Measurements from ENCODE around the gene ARAP1. TPM values are rescaled to one million over a fixed set of nuclear protein-coding genes. Genes with fewer than 3 reads are reported as not detected.

ARAP1 gene
- total and polyA plus RNA-seq, 2 donors (not counting 1 experiment from before 2014, with no cell fraction given) = 41.8 to 113 TPM

- Histone ChIP-seq H3K4me3 (replicated peaks in 1 of 4; ENCODE audit: control extremely low read depth in 1 of 4, insufficient read depth in 1 of 4, low read depth in 3 of 4, low read length in 4 of 4) (no peak overlapping the region), H2AFZ (ENCODE audit: low read length) (no peak overlapping the region), H3K4me2 (ENCODE audit: extremely low read depth, insufficient read depth, low read length) (no peak overlapping the region), H3K27ac (ENCODE audit: insufficient read depth, low read length) (no peak overlapping the region), H3K9ac (ENCODE audit: insufficient read depth, low read length) (no peak overlapping the region), H3K36me3 (ENCODE audit: control insufficient read depth, insufficient read depth, low read length) (peaks cover 31% of the 10 kb centered on the region), H3K27me3 (ENCODE audit: control insufficient read depth, insufficient read depth, low read length) (no peaks in the 10 kb centered on the region), H4K20me1 (ENCODE audit: control insufficient read depth, extremely low read depth, insufficient read depth, low read length) (no peaks in the 10 kb centered on the region), H3K9me3 (ENCODE audit: control insufficient read depth, insufficient read depth, low read depth, low read length) (no peaks in the 10 kb centered on the region), H3K79me2 (ENCODE audit: control insufficient read depth, insufficient read depth, low read length) (no peaks in the 10 kb centered on the region), H3K4me1 (ENCODE audit: control insufficient read depth, extremely low read depth, insufficient read depth, low read length) (no peaks in the 10 kb centered on the region)
- TF ChIP-seq EZH2 (IDR thresholded peaks at IDR 0.05; ENCODE audit: low read length, missing control alignments) = no peak
- TF ChIP-seq CTCF (conservative IDR thresholded peaks at IDR 0.05 in 1 of 2, IDR thresholded peaks at IDR 0.05 in 1 of 2; ENCODE audit: low read depth in 1 of 2, low read length in 2 of 2) = no peak
- no peak for DNase-seq (ENCODE audit: low read depth in 2 of 2)
Measured at GRCh38 chr11:72693271-72693968, 58.8 kb downstream of the ARAP1 start.

- H3K9ac ChIP-seq (ENCODE audit: insufficient read depth, low read length) = no peak overlapping the region
- no peaks in the 10 kb centered on the region for H3K4me1 ChIP-seq (ENCODE audit: control insufficient read depth, extremely low read depth, insufficient read depth, low read length)
- peaks cover 31% of the 10 kb centered on the region for H3K36me3 ChIP-seq (ENCODE audit: control insufficient read depth, insufficient read depth, low read length)
- no peak for TF ChIP-seq CTCF (conservative IDR thresholded peaks at IDR 0.05 in 1 of 2, IDR thresholded peaks at IDR 0.05 in 1 of 2; ENCODE audit: low read depth in 1 of 2, low read length in 2 of 2)
- TF ChIP-seq EZH2 (IDR thresholded peaks at IDR 0.05; ENCODE audit: low read length, missing control alignments) = no peak
- H2AFZ ChIP-seq (ENCODE audit: low read length) = no peak overlapping the region
- no peaks in the 10 kb centered on the region for H3K27me3 ChIP-seq (ENCODE audit: control insufficient read depth, insufficient read depth, low read length)
- no peak overlapping the region for H3K4me3 ChIP-seq (replicated peaks in 1 of 4; ENCODE audit: control extremely low read depth in 1 of 4, insufficient read depth in 1 of 4, low read depth in 3 of 4, low read length in 4 of 4)
- no peaks in the 10 kb centered on the region for H3K9me3 ChIP-seq (ENCODE audit: control insufficient read depth, insufficient read depth, low read depth, low read length)
- H4K20me1 ChIP-seq (ENCODE audit: control insufficient read depth, extremely low read depth, insufficient read depth, low read length) = no peaks in the 10 kb centered on the region
- H3K27ac ChIP-seq (ENCODE audit: insufficient read depth, low read length) = no peak overlapping the region
- no peak overlapping the region for H3K4me2 ChIP-seq (ENCODE audit: extremely low read depth, insufficient read depth, low read length)
- no peak for DNase-seq (ENCODE audit: low read depth in 2 of 2)
- no peaks in the 10 kb centered on the region for H3K79me2 ChIP-seq (ENCODE audit: control insufficient read depth, insufficient read depth, low read length)
Measured at GRCh38 chr11:72692498-72693237, 59.5 kb downstream of the ARAP1 start.

GRCh38 chr11:72690166-72690565, 62.0 kb downstream of the ARAP1 start:
- Histone ChIP-seq H3K9ac (ENCODE audit: insufficient read depth, low read length) (no peak overlapping the region), H3K4me1 (ENCODE audit: control insufficient read depth, extremely low read depth, insufficient read depth, low read length) (peaks cover 7% of the 10 kb centered on the region), H3K27me3 (ENCODE audit: control insufficient read depth, insufficient read depth, low read length) (no peaks in the 10 kb centered on the region), H3K79me2 (ENCODE audit: control insufficient read depth, insufficient read depth, low read length) (no peaks in the 10 kb centered on the region), H4K20me1 (ENCODE audit: control insufficient read depth, extremely low read depth, insufficient read depth, low read length) (no peaks in the 10 kb centered on the region), H2AFZ (ENCODE audit: low read length) (no peak overlapping the region), H3K4me2 (ENCODE audit: extremely low read depth, insufficient read depth, low read length) (no peak overlapping the region), H3K4me3 (replicated peaks in 1 of 4; ENCODE audit: control extremely low read depth in 1 of 4, insufficient read depth in 1 of 4, low read depth in 3 of 4, low read length in 4 of 4) (no peak overlapping the region), H3K36me3 (ENCODE audit: control insufficient read depth, insufficient read depth, low read length) (peaks cover 24% of the 10 kb centered on the region), H3K27ac (ENCODE audit: insufficient read depth, low read length) (no peak overlapping the region), H3K9me3 (ENCODE audit: control insufficient read depth, insufficient read depth, low read depth, low read length) (no peaks in the 10 kb centered on the region)
- TF ChIP-seq EZH2 (IDR thresholded peaks at IDR 0.05; ENCODE audit: low read length, missing control alignments) (no peak), CTCF (conservative IDR thresholded peaks at IDR 0.05 in 1 of 2, IDR thresholded peaks at IDR 0.05 in 1 of 2; ENCODE audit: low read depth in 1 of 2, low read length in 2 of 2) (no peak)
- no peak for DNase-seq (ENCODE audit: low read depth in 2 of 2)
